NB4 (cell line): ENCODE results near the gene TUT7.

Experiments used
- POLR2A ChIP-seq: IDR thresholded peaks from 2 replicates; pipeline ENCODE4 v1.6.1; 2011; ENCODE audit warnings: mild to moderate bottlenecking; ENCODE audit not compliant: insufficient read length; ENCODE audit errors: extremely low read depth
- TF ChIP-seq, protein P1 (sequence below): IDR thresholded peaks from one replicate; pipeline ENCODE4 v1.5.1; 2012; ENCODE audit warnings: low read depth, low read length
- TF ChIP-seq, protein P2 (sequence below): IDR thresholded peaks from 2 replicates; pipeline ENCODE4 v1.6.1; 2011; ENCODE audit warnings: low read depth, low read length

DNA sequence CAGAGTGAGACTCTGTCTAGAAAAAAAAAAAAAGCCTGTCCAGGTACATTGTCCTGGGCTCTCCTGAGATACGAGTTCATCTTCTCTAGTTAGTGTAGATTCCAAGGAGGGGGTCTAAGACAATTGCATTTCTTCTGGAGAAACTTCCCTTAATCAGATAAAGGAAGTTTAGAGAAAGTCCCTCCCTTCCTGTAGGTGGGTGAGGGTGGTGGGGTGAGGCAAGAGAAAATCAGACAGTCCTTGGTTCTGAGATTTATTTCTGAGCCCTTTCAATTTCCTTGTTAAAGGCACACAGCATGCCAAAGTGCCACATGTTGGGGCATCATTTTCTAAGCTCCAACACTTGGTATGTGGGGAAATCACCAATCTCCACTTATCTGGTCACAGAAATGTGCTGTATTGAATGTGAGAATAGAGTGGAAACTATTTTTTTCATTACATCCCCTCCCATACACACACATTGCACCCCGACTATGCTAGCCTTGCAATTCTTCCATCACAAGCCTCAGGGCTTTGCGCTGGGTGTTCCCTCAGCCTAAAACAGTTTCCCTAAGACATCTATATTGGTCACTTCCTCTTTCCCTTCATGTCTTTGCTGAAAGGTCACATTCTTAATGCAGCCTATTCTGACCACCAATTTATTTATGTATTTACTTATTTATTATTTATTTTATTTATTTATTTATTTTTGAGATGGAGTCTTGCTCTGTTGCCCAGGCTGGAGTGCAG, 5.1 kb upstream of the TUT7 start:
- TF ChIP-seq, protein P1, sequence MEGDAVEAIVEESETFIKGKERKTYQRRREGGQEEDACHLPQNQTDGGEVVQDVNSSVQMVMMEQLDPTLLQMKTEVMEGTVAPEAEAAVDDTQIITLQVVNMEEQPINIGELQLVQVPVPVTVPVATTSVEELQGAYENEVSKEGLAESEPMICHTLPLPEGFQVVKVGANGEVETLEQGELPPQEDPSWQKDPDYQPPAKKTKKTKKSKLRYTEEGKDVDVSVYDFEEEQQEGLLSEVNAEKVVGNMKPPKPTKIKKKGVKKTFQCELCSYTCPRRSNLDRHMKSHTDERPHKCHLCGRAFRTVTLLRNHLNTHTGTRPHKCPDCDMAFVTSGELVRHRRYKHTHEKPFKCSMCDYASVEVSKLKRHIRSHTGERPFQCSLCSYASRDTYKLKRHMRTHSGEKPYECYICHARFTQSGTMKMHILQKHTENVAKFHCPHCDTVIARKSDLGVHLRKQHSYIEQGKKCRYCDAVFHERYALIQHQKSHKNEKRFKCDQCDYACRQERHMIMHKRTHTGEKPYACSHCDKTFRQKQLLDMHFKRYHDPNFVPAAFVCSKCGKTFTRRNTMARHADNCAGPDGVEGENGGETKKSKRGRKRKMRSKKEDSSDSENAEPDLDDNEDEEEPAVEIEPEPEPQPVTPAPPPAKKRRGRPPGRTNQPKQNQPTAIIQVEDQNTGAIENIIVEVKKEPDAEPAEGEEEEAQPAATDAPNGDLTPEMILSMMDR: no peak
- no peak for TF ChIP-seq POLR2A
- TF ChIP-seq, protein P2, sequence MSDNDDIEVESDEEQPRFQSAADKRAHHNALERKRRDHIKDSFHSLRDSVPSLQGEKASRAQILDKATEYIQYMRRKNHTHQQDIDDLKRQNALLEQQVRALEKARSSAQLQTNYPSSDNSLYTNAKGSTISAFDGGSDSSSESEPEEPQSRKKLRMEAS: no peak
